Smooth muscle cell (in vitro differentiated cells): Measurements from ENCODE around the gene LTC4S. TPM values are rescaled to one million over a fixed set of nuclear protein-coding genes. Genes with fewer than 3 reads are reported as not detected.
A peak's percentile ranks its signal among the peaks of the same experiment; 100 is the strongest.

Experiments used
- DNase-seq: peaks from one replicate; lab custom pipeline; 2025; ENCODE audit not compliant: unreplicated experiment; lab: John Stamatoyannopoulos, UW
- H2AFZ ChIP-seq: fragments of 200-600 bp; sonication (generic); 2 replicates; pipeline ENCODE4 v1.6.0; 2016; ENCODE audit warnings: antibody characterized with exemption, low read depth, mild to moderate bottlenecking
- H3F3A ChIP-seq: fragments of 200-600 bp; sonication (generic); 2 replicates; pipeline ENCODE4 v1.6.0; 2017; ENCODE audit warnings: antibody characterized with exemption, low read depth
- H3K27ac ChIP-seq: fragments of 200-600 bp; sonication (generic); 2 replicates; pipeline ENCODE4 v1.5.1; 2016; ENCODE audit warnings: low read depth, mild to moderate bottlenecking
- H3K27me3 ChIP-seq: fragments of 200-600 bp; sonication (generic); 2 replicates; pipeline ENCODE4 v1.6.1; 2016; ENCODE audit warnings: low read depth, mild to moderate bottlenecking
- H3K36me3 ChIP-seq: fragments of 200-600 bp; sonication (generic); 2 replicates; pipeline ENCODE4 v1.5.1; 2016; ENCODE audit warnings: low read depth
- H3K4me1 ChIP-seq: fragments of 200-600 bp; sonication (generic); 2 replicates; pipeline ENCODE4 v1.5.1; 2016; ENCODE audit warnings: low read depth
- H3K4me2 ChIP-seq: fragments of 200-600 bp; sonication (generic); 2 replicates; pipeline ENCODE4 v1.6.0; 2016; ENCODE audit warnings: mild to moderate bottlenecking
- H3K4me3 ChIP-seq: fragments of 200-600 bp; sonication (generic); 2 replicates; pipeline ENCODE4 v1.5.1; 2016; ENCODE audit warnings: mild to moderate bottlenecking
- H3K79me2 ChIP-seq: fragments of 200-600 bp; sonication (generic); 2 replicates; pipeline ENCODE4 v1.6.0; 2016; ENCODE audit warnings: low read depth, mild to moderate bottlenecking
- H3K9ac ChIP-seq: fragments of 200-600 bp; sonication (generic); 2 replicates; pipeline ENCODE4 v1.6.0; 2016; ENCODE audit warnings: low read depth
- H3K9me3 ChIP-seq: fragments of 200-600 bp; sonication (generic); replicated peaks from 2 replicates; pipeline ENCODE4 v1.5.1; 2016; ENCODE audit warnings: low read depth
- H4K20me1 ChIP-seq: fragments of 200-600 bp; sonication (generic); 2 replicates; pipeline ENCODE4 v1.6.0; 2016; ENCODE audit warnings: low read depth
- WGBS: methylation state at CpG from one replicate; pipeline ENCODE4 v1.1.7; 2016; ENCODE audit warnings: low lambda C conversion rate; 5-methylcytosine and 5-hydroxymethylcytosine counted together
- polyA plus RNA-seq: library from polyadenylated mRNA; unstranded; fragments of >200 nt; fragmentation: Nextera tagmentation; extraction: Ambion mirVana; gene quantifications from 2 replicates; pipeline ENCODE4 v1.2.1, GENCODE V29; 2016
- total RNA-seq: library from RNA; depleted of rRNA; stranded (reverse); fragments of >200 nt; gene quantifications from 2 replicates; pipeline ENCODE4 v1.2.3, GENCODE V29; 2014
- TF ChIP-seq, protein P1 (sequence below): fragments of 200-600 bp; sonication (generic); IDR thresholded peaks from 2 replicates; pipeline ENCODE4 v1.5.1; 2017; ENCODE audit warnings: borderline replicate concordance, mild to moderate bottlenecking, antibody characterized with exemption; ENCODE audit not compliant: insufficient read depth, poor library complexity, severe bottlenecking

LTC4S gene
- total and polyA plus RNA-seq, 2 experiments from 2014 or later = not detected

DNA sequence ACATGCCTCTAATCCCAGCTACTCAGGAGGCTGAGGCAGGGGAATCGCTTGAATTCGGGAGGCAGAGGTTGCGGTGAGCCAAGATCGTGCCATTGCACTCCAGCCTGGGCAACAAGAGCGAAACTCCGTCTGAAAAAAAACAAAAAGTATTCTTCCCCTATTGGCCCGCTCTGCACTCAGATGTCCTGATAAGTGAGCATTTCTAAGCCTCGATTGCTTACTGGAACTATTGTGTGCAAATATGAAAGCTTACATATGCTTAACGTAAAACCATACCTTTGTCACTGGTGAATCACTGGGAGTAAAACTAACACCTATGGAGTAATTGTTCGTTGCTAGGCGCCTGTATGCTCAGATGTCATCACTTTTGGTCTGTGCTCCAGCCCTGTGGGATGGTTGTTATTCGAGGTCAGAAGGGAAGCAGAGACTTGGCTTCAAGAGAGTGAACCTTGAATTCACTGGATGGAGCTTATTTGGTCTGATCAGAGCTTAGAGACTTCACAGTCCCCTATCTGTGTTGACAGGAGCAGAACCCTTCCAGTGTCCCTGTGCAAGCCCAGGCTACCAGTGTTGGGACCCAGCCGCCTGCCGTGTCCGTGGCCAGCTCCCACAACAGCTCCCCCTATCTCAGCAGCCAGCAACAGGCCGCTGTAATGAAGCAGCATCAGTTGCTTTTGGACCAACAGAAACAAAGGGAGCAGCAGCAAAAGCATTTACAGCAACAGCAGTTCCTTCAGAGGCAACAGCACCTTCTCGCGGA lies 25.3 kb upstream of the LTC4S start:
- Histone ChIP-seq H4K20me1 (peaks cover 68% of the 10 kb centered on the region), H3F3A (peaks cover 19% of the 10 kb centered on the region), H3K79me2 (peaks cover 47% of the 10 kb centered on the region), H2AFZ (no peak overlapping the region), H3K27ac (peak overlapping the region; percentile 28), H3K4me2 (no peak overlapping the region), H3K27me3 (no peaks in the 10 kb centered on the region), H3K9me3 (no peaks in the 10 kb centered on the region), H3K36me3 (peaks cover 9% of the 10 kb centered on the region), H3K9ac (no peak overlapping the region), H3K4me3 (no peak overlapping the region), H3K4me1 (peaks cover 14% of the 10 kb centered on the region)
- no peak for DNase-seq
- TF ChIP-seq, protein P1, sequence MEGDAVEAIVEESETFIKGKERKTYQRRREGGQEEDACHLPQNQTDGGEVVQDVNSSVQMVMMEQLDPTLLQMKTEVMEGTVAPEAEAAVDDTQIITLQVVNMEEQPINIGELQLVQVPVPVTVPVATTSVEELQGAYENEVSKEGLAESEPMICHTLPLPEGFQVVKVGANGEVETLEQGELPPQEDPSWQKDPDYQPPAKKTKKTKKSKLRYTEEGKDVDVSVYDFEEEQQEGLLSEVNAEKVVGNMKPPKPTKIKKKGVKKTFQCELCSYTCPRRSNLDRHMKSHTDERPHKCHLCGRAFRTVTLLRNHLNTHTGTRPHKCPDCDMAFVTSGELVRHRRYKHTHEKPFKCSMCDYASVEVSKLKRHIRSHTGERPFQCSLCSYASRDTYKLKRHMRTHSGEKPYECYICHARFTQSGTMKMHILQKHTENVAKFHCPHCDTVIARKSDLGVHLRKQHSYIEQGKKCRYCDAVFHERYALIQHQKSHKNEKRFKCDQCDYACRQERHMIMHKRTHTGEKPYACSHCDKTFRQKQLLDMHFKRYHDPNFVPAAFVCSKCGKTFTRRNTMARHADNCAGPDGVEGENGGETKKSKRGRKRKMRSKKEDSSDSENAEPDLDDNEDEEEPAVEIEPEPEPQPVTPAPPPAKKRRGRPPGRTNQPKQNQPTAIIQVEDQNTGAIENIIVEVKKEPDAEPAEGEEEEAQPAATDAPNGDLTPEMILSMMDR = no peak
- 90% methylated on average over 18 of the region's 18 CpGs for WGBS

DNA sequence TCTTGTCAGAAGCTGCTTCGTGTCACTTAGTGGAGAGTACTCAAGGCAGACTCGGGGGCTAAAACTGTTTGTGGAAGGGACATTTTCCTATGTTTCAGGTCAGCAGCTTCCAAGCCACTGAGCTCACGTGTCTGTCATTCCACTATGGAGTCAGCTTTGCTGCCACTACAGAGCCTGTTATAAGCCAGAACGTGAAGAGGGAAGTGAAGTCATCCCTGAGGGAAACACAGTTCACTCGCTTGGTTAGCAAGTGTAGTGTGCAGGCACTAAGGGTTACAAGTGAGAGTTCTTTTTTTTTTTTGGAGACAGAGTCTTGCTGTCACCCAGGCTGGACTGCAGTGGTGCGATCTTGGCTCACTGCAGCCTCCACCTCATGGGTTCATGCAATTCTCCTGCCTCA lies 24.5 kb upstream of the LTC4S start:
- Histone ChIP-seq H4K20me1 (peaks cover 61% of the 10 kb centered on the region), H3K9ac (no peak overlapping the region), H2AFZ (no peak overlapping the region), H3K4me1 (peaks cover 12% of the 10 kb centered on the region), H3K36me3 (peaks cover 9% of the 10 kb centered on the region), H3K27me3 (no peaks in the 10 kb centered on the region), H3K4me3 (no peak overlapping the region), H3K9me3 (no peaks in the 10 kb centered on the region), H3K4me2 (no peak overlapping the region), H3F3A (peaks cover 13% of the 10 kb centered on the region), H3K79me2 (peaks cover 41% of the 10 kb centered on the region), H3K27ac (no peak overlapping the region)
- TF ChIP-seq, protein P1 = no peak
- no peak for DNase-seq
- 92% methylated on average over 6 of the region's 6 CpGs for WGBS

DNA sequence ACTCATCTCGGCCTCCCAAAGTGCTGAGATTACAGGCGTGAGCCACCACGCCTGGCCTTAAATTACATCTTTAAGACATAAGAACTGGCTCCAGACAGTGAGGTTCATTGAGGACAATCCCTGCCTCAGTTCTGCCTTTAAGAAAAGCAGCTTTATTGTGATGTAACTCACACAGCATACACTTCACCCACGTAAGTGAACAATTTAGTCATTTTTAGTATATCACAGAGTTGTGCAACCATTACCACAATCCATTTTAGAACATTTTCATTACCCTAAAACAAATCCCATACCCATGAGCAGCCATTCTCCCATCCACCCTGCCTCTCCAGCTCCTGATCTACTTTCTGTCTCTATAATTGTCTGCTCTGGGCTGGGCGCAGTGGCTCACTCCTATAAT lies 24.0 kb upstream of the LTC4S start:
- no peak overlapping the region for H3K9ac ChIP-seq
- H3K27me3 ChIP-seq = no peaks in the 10 kb centered on the region
- H3K4me2 ChIP-seq = no peak overlapping the region
- H4K20me1 ChIP-seq = peaks cover 57% of the 10 kb centered on the region
- peaks cover 12% of the 10 kb centered on the region for H3F3A ChIP-seq
- no peaks in the 10 kb centered on the region for H3K9me3 ChIP-seq
- H3K36me3 ChIP-seq = peaks cover 11% of the 10 kb centered on the region
- no peak overlapping the region for H2AFZ ChIP-seq
- peaks cover 12% of the 10 kb centered on the region for H3K4me1 ChIP-seq
- H3K79me2 ChIP-seq = peaks cover 41% of the 10 kb centered on the region
- TF ChIP-seq, protein P1 = no peak
- DNase-seq = no peak
- WGBS = 97% methylated on average over 5 of the region's 5 CpGs
- no peak overlapping the region for H3K27ac ChIP-seq
- no peak overlapping the region for H3K4me3 ChIP-seq
